Globus pallidus (tissue), 1 donor: ENCODE results near the gene CCDC70.

ENCODE experiments used
- DNase-seq: peaks from one replicate; pipeline ENCODE4 v3.0.0-alpha.2; 2015; ENCODE audit warnings: low spot score

CCDC70 gene

GRCh38 chr13:51829568-51829899, 32.2 kb upstream of the CCDC70 start:
- DNase-seq: no peak

- no peak for DNase-seq
Observed at GRCh38 chr13:51831519-51831918, 30.2 kb upstream of the CCDC70 start.

GRCh38 chr13:51832471-51833152, 29.2 kb upstream of the CCDC70 start:
- peak; percentile 37 for DNase-seq

- no peak for DNase-seq
Observed at GRCh38 chr13:51833980-51834379, 27.8 kb upstream of the CCDC70 start.

GRCh38 chr13:51834581-51835171, 27.1 kb upstream of the CCDC70 start:
- no peak for DNase-seq

GRCh38 chr13:51837016-51837415, 24.8 kb upstream of the CCDC70 start:
- DNase-seq: no peak

- no peak for DNase-seq
Observed at GRCh38 chr13:51838240-51838846, 23.4 kb upstream of the CCDC70 start.

- no peak for DNase-seq
Observed at GRCh38 chr13:51839711-51840540, 21.8 kb upstream of the CCDC70 start.

- no peak for DNase-seq
Observed at GRCh38 chr13:51840917-51841316, 20.9 kb upstream of the CCDC70 start.

- no peak for DNase-seq
Observed at GRCh38 chr13:51841732-51842131, 20.0 kb upstream of the CCDC70 start.

GRCh38 chr13:51843529-51843928, 18.2 kb upstream of the CCDC70 start:
- no peak for DNase-seq

- DNase-seq: peak; percentile 37
Observed at GRCh38 chr13:51844862-51845573, 16.8 kb upstream of the CCDC70 start, which contains the start of gene TMEM272. Gene TMEM272 (minus strand): TSS chr13:51845177. CDS start chr13:51838530, 6,647 bp downstream.

GRCh38 chr13:51845574-51846318, 16.0 kb upstream of the CCDC70 start:
- DNase-seq: no peak

- DNase-seq: no peak
Observed at GRCh38 chr13:51846756-51847155, 15.0 kb upstream of the CCDC70 start.

- no peak for DNase-seq
Observed at GRCh38 chr13:51848674-51849073, 13.1 kb upstream of the CCDC70 start.

GRCh38 chr13:51849145-51850101, 12.3 kb upstream of the CCDC70 start:
- DNase-seq: no peak

- no peak for DNase-seq
Observed at GRCh38 chr13:51856027-51856736, 5.6 kb upstream of the CCDC70 start.

GRCh38 chr13:51856998-51857397, 4.8 kb upstream of the CCDC70 start:
- no peak for DNase-seq
